Measurements from ENCODE around the gene IFNLR1.

The IFNLR1 gene

DNA sequence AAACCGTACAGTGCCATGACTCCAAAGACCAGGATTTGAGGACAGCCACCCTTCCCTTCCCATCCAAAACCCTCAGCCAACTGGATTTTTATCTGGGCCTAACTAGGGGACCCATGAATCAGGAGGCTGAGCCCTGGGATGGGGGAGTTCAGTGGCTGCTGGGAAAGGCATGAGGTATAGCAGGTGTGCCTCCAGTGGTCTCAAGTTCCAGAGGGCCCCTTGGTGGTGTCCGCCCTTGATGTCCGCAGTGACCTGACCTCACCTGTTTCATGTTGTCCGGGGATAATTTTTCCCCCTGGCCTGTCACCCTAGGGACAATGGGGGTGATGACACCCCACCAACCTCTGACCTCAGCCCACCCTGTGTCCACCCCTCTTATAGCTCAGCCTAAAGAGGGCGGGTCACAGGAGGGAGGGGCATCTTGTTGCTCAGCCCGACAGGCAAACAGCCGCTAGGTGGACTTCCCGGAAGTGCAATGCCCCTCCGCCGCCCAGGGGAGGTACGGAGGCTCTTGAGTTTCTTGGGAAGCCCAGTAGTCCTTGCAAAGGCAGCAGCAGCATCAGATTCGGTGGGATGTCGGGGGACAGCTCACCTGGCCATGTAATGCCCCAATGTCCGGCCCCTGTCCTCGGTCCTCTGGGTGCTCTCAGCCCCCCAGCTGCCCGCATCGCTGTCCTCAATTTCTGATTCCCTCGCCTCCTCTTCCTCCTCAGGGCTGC lies 30.4 kb downstream of the IFNLR1 start:
- Histone ChIP-seq H3K27ac (ENCODE audit: low read depth, low read length) (no peak overlapping the region), H3K36me3 (ENCODE audit: insufficient read depth, low read length) (peaks cover 18% of the 10 kb centered on the region), H3K4me1 (ENCODE audit: insufficient read depth, low read length) (peaks cover 11% of the 10 kb centered on the region), H3K27me3 (ENCODE audit: insufficient read depth, low read length) (no peaks in the 10 kb centered on the region), H3K4me3 (ENCODE audit: low read length) (no peak overlapping the region), H3K9ac (ENCODE audit: low read depth, low read length) (no peak overlapping the region), H3K9me3 (ENCODE audit: insufficient read depth, low read depth, low read length) (no peaks in the 10 kb centered on the region)
- WGBS, result 95% methylated on average over 18 of the region's 18 CpGs

DNA sequence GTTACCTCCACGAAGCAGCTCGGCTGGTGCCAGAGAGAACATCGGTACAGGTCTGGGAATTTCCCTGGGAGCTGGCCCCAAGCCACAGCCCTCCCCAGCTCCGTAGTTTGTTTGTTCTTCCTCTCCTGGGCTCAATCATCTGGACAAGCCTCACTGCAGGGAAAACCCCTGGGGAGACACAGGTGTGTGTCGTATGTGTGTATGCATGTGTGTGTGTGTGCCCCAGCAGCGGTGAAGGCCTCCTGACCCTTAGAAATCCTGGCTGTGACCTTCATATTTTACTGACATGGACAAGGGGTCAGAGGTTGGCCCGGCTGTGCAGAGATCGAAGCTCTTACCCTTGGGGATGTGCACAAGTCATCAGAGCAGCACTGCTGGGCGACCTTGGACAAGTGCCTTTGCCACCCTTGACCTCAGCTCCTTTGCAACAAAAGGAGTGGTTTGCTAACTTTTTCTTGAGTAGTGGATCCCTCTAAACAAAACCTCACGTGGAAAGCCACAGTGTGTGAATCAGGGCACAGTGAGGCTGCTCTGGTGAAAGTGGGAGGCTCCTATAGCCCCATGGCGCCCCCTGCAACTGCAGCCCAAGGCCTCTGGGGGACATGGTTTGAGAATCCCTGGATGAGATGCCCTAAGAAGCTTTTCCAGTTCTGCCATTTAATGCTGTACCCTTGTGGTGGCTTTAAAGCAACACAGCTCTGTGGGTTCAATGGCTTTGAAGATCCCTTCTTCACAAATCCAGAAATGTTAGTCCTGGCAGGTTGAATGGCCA lies 31.9 kb downstream of the IFNLR1 start:
- Histone ChIP-seq H3K36me3 (ENCODE audit: insufficient read depth, low read length) (peaks cover 18% of the 10 kb centered on the region), H3K9me3 (ENCODE audit: insufficient read depth, low read depth, low read length) (no peaks in the 10 kb centered on the region), H3K4me1 (ENCODE audit: insufficient read depth, low read length) (peaks cover 18% of the 10 kb centered on the region), H3K27ac (ENCODE audit: low read depth, low read length) (no peak overlapping the region), H3K9ac (ENCODE audit: low read depth, low read length) (no peak overlapping the region), H3K27me3 (ENCODE audit: insufficient read depth, low read length) (no peaks in the 10 kb centered on the region), H3K4me3 (ENCODE audit: low read length) (no peak overlapping the region)
- WGBS, result 86% methylated on average over 11 of the region's 11 CpGs

DNA sequence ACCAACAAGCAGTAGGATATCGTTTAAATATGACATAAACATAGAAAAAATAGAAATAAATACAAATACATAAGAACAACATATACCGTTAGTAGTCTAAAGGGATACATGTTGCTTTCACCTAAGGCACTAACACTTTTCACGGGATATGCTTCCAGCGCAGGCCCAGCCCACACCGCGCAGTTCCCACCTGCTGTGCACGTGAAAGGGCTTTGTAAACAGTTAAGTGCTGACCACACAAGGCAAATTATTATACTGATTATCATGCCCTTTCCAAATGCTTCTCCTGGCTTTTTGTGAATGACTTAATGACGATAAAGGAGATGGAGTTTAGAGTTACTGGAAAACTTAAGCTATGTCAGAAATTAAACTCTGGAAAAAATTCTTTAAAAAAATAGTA lies 32.9 kb downstream of the IFNLR1 start:
- Histone ChIP-seq H3K27me3 (ENCODE audit: insufficient read depth, low read length) (no peaks in the 10 kb centered on the region), H3K27ac (ENCODE audit: low read depth, low read length) (no peak overlapping the region), H3K4me3 (ENCODE audit: low read length) (no peak overlapping the region), H3K9ac (ENCODE audit: low read depth, low read length) (no peak overlapping the region), H3K9me3 (ENCODE audit: insufficient read depth, low read depth, low read length) (no peaks in the 10 kb centered on the region), H3K36me3 (ENCODE audit: insufficient read depth, low read length) (peaks cover 18% of the 10 kb centered on the region), H3K4me1 (ENCODE audit: insufficient read depth, low read length) (peaks cover 18% of the 10 kb centered on the region)
- 72% methylated on average over 7 of the region's 8 CpGs for WGBS

DNA sequence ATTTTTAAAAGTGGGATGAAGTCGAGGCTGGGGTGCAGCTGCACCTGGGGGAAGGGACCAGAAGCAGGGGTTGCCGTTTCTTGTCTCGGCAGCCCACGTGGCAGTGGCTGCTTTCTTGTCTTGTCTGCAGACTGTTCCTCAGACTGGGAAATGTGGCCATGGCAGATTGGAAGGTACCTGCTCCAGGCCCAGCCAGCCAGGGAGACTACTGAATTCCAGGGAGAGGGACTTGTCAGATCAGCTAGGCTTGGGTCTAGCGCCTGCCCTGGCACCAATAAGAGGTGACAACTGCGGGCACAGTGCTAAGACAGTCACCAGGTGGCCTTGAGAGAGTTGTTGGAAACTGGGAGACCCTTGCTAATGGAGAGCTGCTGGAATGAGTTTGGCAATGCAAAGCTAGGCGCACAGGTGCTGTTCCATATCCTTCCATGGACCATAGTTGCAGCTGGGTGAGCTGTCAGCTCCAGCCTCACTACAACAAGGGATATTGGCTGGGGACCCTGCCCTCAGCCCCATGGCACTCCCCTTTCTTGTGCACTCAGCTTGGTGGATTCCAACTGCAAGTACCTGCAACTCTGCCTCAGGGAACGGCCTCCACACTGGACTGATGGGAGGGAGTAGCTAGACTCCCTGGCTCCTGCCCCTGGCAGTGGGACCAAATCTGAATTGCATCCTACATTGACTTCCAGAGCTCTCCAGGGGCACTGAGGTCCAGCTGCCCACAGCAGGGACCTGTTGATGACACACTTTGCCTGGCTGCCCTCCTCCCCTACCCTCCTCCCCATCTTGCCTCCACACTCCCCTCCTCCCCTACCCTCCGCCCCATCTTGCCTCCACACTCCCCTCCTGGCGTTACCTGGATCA lies 34.2 kb downstream of the IFNLR1 start:
- Histone ChIP-seq H3K9ac (ENCODE audit: low read depth, low read length) (no peak overlapping the region), H3K4me1 (ENCODE audit: insufficient read depth, low read length) (peaks cover 18% of the 10 kb centered on the region), H3K27me3 (ENCODE audit: insufficient read depth, low read length) (no peaks in the 10 kb centered on the region), H3K4me3 (ENCODE audit: low read length) (no peak overlapping the region), H3K9me3 (ENCODE audit: insufficient read depth, low read depth, low read length) (no peaks in the 10 kb centered on the region), H3K36me3 (ENCODE audit: insufficient read depth, low read length) (peaks cover 15% of the 10 kb centered on the region), H3K27ac (ENCODE audit: low read depth, low read length) (peak overlapping the region; percentile 27; the same call in 1 of the 2 replicates)
- WGBS, result 90% methylated on average over 10 of the region's 10 CpGs

DNA sequence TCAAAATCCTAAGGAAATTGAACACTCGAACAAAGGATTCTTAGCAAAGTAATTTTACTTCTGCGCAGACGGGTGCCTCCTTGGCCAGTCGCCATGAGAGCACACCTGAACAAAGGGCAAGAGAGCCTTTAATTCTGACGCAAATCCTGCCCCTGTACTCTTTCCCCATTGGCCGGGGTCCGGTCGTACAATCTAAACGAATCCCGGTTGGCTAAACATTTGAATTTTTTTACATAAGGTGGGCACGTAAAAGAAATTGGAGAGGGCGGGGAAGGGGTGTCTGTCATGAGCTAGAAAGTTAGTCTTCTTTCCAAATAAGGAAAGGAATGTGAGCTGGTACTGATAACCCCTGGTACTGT lies 35.9 kb downstream of the IFNLR1 start:
- Histone ChIP-seq H3K36me3 (ENCODE audit: insufficient read depth, low read length) (0 out of 2 replicates have a peak, but pooled peaks cover 5% of the 10 kb centered on the region), H3K9ac (ENCODE audit: low read depth, low read length) (peak overlapping the region; percentile 94), H3K4me1 (ENCODE audit: insufficient read depth, low read length) (peaks cover 18% of the 10 kb centered on the region), H3K9me3 (ENCODE audit: insufficient read depth, low read depth, low read length) (no peaks in the 10 kb centered on the region), H3K27me3 (ENCODE audit: insufficient read depth, low read length) (no peaks in the 10 kb centered on the region), H3K4me3 (ENCODE audit: low read length) (peak overlapping the region; percentile 52), H3K27ac (ENCODE audit: low read depth, low read length) (peak overlapping the region; percentile 98)
- WGBS, result 5% methylated on average over 12 of the region's 12 CpGs

DNA sequence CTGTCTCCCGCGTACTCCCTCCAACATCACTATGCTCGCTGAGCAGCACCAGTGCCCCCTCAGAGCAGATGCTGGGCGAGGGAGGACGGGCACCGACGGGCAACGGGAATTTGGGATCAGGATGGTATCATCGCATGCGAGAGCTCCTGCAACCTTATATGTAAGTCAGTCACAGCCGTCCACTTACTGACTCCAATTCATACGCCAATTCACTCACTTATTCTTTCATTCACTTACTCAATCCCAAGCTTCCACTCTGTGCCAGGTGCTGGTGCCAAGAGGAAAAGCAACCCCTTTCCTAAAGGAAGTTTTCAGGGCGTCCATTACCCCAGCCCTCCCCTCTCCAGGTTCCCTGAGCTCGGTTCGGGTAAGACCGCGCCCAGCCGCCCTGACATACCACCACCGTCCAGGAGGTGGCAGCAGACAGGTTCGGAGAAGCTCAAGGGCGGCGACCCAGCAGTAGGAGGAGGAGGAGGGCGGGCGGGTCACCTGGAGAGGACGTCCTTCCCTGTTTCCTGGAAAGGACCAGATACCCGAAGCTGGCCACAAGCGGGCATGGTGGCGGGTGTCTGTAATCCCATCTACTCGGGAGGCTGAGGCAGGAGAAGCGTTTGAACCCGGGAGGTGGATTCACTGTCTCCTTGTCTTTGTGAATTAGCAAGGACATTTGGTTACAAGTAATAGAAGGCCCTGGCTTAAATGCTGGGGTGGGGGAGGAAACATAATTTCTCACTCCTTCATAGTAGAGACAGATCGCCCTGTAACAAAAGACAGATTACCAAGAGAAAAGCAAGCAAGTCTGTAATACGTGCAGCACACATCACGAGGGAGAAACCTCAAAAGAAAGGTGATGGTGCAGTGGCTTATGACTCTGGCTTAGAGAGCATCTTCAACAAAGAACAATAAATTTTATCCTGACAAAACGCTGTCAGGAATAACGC lies 36.6 kb downstream of the IFNLR1 start:
- H3K9ac ChIP-seq (ENCODE audit: low read depth, low read length), result peak overlapping the region; percentile 94
- H3K4me3 ChIP-seq (ENCODE audit: low read length), result peak overlapping the region; percentile 52
- no peaks in the 10 kb centered on the region for H3K27me3 ChIP-seq (ENCODE audit: insufficient read depth, low read length)
- no peaks in the 10 kb centered on the region for H3K9me3 ChIP-seq (ENCODE audit: insufficient read depth, low read depth, low read length)
- 20% methylated on average over 35 of the region's 36 CpGs for WGBS
- peaks cover 18% of the 10 kb centered on the region for H3K4me1 ChIP-seq (ENCODE audit: insufficient read depth, low read length)
- 0 out of 2 replicates have a peak, but pooled peaks cover under 1% of the 10 kb centered on the region for H3K36me3 ChIP-seq (ENCODE audit: insufficient read depth, low read length)
- peak overlapping the region; percentile 98 for H3K27ac ChIP-seq (ENCODE audit: low read depth, low read length)

DNA sequence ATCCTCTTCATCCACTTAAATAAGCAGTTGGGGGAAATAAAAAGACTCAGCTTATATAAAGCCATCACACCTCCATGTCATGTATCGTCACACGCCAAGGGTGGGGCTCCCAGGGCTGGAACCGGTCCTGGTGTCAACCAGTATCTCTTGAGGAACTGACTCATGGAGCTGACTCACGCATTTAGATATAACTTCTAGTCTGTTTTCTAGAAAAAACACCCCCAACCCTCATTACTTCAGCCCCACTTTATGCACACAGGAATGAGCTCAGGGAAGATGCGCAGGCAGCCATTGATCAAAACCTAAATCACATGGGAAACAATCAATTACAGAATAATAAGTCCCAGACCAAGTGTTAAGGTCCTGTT lies 37.2 kb downstream of the IFNLR1 start:
- Histone ChIP-seq H3K9ac (ENCODE audit: low read depth, low read length) (peak overlapping the region; percentile 50), H3K4me3 (ENCODE audit: low read length) (peak overlapping the region; percentile 33; the same call in 1 of the 2 replicates)
- WGBS, result 93% methylated on average over 5 of the region's 5 CpGs

DNA sequence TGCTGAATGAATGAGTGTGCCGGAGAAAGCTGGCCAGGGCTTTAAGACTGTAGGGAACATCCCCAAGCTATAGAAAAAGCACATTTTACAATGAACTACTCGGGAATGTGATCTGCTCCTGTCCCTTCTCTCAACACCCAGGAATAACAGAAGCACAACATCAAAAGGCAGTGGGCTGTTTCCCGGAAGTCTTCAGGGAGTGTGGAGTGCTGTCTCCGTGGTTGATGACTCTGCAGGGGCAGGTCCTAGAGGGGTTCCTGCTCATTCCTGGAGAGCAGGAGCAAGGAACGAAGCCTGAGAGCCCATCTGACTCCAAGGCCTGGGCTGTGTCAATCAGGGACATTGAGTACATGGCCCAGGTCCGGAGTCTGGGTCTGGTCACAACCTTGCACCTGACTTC lies 39.3 kb downstream of the IFNLR1 start:
- Histone ChIP-seq H3K27ac (ENCODE audit: low read depth, low read length) (no peak overlapping the region), H3K9ac (ENCODE audit: low read depth, low read length) (no peak overlapping the region), H3K36me3 (ENCODE audit: insufficient read depth, low read length) (no peaks in the 10 kb centered on the region), H3K9me3 (ENCODE audit: insufficient read depth, low read depth, low read length) (no peaks in the 10 kb centered on the region), H3K4me3 (ENCODE audit: low read length) (no peak overlapping the region), H3K27me3 (ENCODE audit: insufficient read depth, low read length) (no peaks in the 10 kb centered on the region), H3K4me1 (ENCODE audit: insufficient read depth, low read length) (peaks cover 10% of the 10 kb centered on the region)
- 78% methylated on average over 6 of the region's 6 CpGs for WGBS

More for the DNA sequence above, 37.2 kb downstream of the IFNLR1 start:
- no peak overlapping the region for H3K27ac ChIP-seq (ENCODE audit: low read depth, low read length)
- H3K4me1 ChIP-seq (ENCODE audit: insufficient read depth, low read length), result peaks cover 18% of the 10 kb centered on the region
- no peaks in the 10 kb centered on the region for H3K36me3 ChIP-seq (ENCODE audit: insufficient read depth, low read length)
- no peaks in the 10 kb centered on the region for H3K27me3 ChIP-seq (ENCODE audit: insufficient read depth, low read length)
- no peaks in the 10 kb centered on the region for H3K9me3 ChIP-seq (ENCODE audit: insufficient read depth, low read depth, low read length)

DNA sequence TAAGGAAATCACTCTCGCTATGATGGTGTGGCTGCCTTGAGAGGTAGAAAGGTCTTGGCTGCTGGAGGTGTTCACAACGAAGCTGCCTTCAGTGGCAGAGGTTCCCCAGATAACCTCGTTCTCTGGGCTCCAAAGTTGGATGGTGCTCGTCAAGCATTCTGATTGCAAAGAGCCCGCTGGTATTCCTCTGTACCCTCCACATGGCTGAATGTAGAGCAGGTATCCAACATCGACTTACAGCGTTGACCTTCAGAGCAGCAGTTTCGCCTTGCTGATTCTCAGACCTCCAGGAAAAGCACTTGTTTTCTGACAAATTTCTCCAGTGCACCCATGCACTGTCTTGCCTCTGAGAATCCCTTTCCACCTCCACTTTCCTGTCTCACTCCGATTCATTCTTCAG lies 39.9 kb downstream of the IFNLR1 start:
- Histone ChIP-seq H3K36me3 (ENCODE audit: insufficient read depth, low read length) (no peaks in the 10 kb centered on the region), H3K4me3 (ENCODE audit: low read length) (no peak overlapping the region), H3K4me1 (ENCODE audit: insufficient read depth, low read length) (peaks cover 8% of the 10 kb centered on the region; the same call in 1 of the 2 replicates), H3K9me3 (ENCODE audit: insufficient read depth, low read depth, low read length) (no peaks in the 10 kb centered on the region), H3K27me3 (ENCODE audit: insufficient read depth, low read length) (no peaks in the 10 kb centered on the region), H3K27ac (ENCODE audit: low read depth, low read length) (no peak overlapping the region), H3K9ac (ENCODE audit: low read depth, low read length) (no peak overlapping the region)
- 94% methylated on average over 9 of the region's 9 CpGs for WGBS
